Stimulated activated naive CD8-positive, alpha-beta T cell treated with anti-CD3 and anti-CD28 coated beads, Interleukin-15, Interleukin-2, amounts not matched to agents 100 ng/mL and 50 ng/mL, for 24 hours (primary cell): Measurements from ENCODE around the gene SULT1B1.
"Not testable (repeated sequence)": the region's sequence is repeated elsewhere in the genome, so short reads cannot be mapped to it uniquely, and the experiment has no call there.

Source experiments
- H3K27ac Mint-ChIP-seq: one replicate; pipeline ENCODE4 v1.8.0; 2021; ENCODE audit warnings: mild to moderate bottlenecking, mixed read lengths
- H3K27me3 Mint-ChIP-seq: one replicate; pipeline ENCODE4 v1.8.0; 2021; ENCODE audit warnings: mixed read lengths
- H3K36me3 Mint-ChIP-seq: one replicate; pipeline ENCODE4 v1.8.0; 2021; ENCODE audit warnings: low read depth, mixed read lengths
- H3K4me1 Mint-ChIP-seq: one replicate; pipeline ENCODE4 v1.8.0; 2021; ENCODE audit warnings: low read depth, mixed read lengths
- H3K4me3 Mint-ChIP-seq: one replicate; pipeline ENCODE4 v1.8.0; 2021; ENCODE audit warnings: mild to moderate bottlenecking, mixed read lengths
- H3K9me3 Mint-ChIP-seq: one replicate; pipeline ENCODE4 v1.8.0; 2021; ENCODE audit warnings: mixed read lengths

SULT1B1 gene

GRCh38 chr4:69760455-69760854 lies at the start of gene SULT1B1:
Gene SULT1B1, minus strand, starts transcription at chr4:69760620. Its CDS starts 5,403 bp downstream, at chr4:69755217.
- Mint-ChIP-seq H3K9me3 (no peaks in the 10 kb centered on the region), H3K36me3 (no peaks in the 10 kb centered on the region), H3K4me1 (peaks cover 70% of the 10 kb centered on the region), H3K27me3 (no peaks in the 10 kb centered on the region), H3K4me3 (peak within 1 kb of the TSS; percentile 61), H3K27ac (peak within 1 kb of the TSS; percentile 98)

GRCh38 chr4:69800599-69800998 lies 40.2 kb upstream of the SULT1B1 start:
- Mint-ChIP-seq H3K27ac (no peak overlapping the region), H3K36me3 (no peaks in the 10 kb centered on the region), H3K4me1 (no peaks in the 10 kb centered on the region), H3K4me3 (no peak overlapping the region), H3K9me3 (peaks cover 5% of the 10 kb centered on the region), H3K27me3 (no peaks in the 10 kb centered on the region)

DNA sequence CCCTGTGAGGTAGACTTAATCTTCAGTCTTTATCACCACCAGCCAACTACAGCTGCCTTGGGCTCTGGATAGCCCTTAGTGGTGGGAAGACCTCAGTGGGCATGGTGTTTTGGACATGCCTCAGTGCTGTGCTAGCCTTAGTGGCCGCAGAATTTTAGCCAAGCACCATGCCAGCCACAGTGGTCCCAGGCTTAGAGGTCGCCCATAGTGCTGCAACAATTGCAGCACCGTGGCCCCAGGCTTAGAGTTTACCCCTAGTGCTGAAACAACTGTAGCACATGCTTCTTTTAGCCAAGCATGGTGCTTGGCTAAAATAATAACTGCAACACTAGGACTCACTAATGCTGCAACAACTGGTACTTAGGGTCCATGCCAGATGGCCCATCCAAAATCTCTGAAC lies 38.9 kb upstream of the SULT1B1 start:
- Mint-ChIP-seq H3K9me3 (peaks cover 5% of the 10 kb centered on the region), H3K36me3 (no peaks in the 10 kb centered on the region), H3K4me1 (no peaks in the 10 kb centered on the region), H3K4me3 (no peak overlapping the region), H3K27ac (no peak overlapping the region), H3K27me3 (no peaks in the 10 kb centered on the region)

GRCh38 chr4:69793732-69794131 lies 33.3 kb upstream of the SULT1B1 start:
- no peaks in the 10 kb centered on the region for H3K36me3 Mint-ChIP-seq
- H3K27me3 Mint-ChIP-seq, result no peaks in the 10 kb centered on the region
- H3K9me3 Mint-ChIP-seq, result peaks cover 2% of the 10 kb centered on the region
- H3K4me1 Mint-ChIP-seq, result no peaks in the 10 kb centered on the region
- no peak overlapping the region for H3K27ac Mint-ChIP-seq
- H3K4me3 Mint-ChIP-seq, result no peak overlapping the region

- Mint-ChIP-seq H3K4me3 (no peak overlapping the region), H3K36me3 (no peaks in the 10 kb centered on the region), H3K27me3 (no peaks in the 10 kb centered on the region), H3K27ac (no peak overlapping the region), H3K4me1 (no peaks in the 10 kb centered on the region), H3K9me3 (no peaks in the 10 kb centered on the region)
These were observed 27.5 kb upstream of the SULT1B1 start for GRCh38 chr4:69787879-69788278.

GRCh38 chr4:69786547-69786946 lies 26.1 kb upstream of the SULT1B1 start:
- Mint-ChIP-seq H3K4me3 (no peak overlapping the region), H3K27ac (no peak overlapping the region), H3K9me3 (peaks cover 4% of the 10 kb centered on the region), H3K27me3 (no peaks in the 10 kb centered on the region), H3K4me1 (no peaks in the 10 kb centered on the region), H3K36me3 (no peaks in the 10 kb centered on the region)

DNA sequence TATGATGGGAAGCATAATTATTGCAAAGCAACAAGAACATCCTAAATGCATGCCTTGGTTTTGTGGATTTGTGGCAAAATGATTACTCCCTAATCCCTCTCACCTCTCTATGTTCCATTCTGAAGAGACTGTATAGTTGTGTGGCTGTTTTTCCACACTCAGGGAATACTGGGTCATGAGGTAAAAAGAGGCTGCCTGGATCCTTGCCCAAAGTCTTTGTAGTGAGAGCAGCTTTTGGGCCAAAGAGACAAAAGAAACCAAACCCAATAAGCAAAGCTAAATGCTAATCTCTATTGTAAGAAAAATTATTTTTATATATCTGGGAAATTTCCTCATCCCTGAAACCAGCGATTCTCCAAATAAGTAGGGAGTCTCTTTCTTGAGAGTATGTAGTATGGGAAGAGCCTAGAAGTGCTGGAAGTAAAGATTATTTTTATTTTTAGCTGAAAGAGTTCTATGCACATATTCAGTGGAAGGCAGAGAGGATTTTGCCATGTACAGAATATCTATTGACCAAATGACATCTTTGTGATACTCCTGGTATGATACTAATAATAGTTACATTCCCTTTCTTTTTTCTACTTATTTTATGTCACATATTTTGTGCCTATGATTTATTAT lies 24.9 kb upstream of the SULT1B1 start:
- Mint-ChIP-seq H3K27ac (no peak overlapping the region), H3K4me1 (no peaks in the 10 kb centered on the region), H3K9me3 (peaks cover 4% of the 10 kb centered on the region), H3K27me3 (no peaks in the 10 kb centered on the region), H3K36me3 (no peaks in the 10 kb centered on the region), H3K4me3 (no peak overlapping the region)

GRCh38 chr4:69782651-69783310 lies 22.4 kb upstream of the SULT1B1 start:
- no peaks in the 10 kb centered on the region for H3K4me1 Mint-ChIP-seq
- H3K4me3 Mint-ChIP-seq, result no peak overlapping the region
- H3K27ac Mint-ChIP-seq, result no peak overlapping the region
- no peaks in the 10 kb centered on the region for H3K27me3 Mint-ChIP-seq
- peaks cover 4% of the 10 kb centered on the region for H3K9me3 Mint-ChIP-seq
- no peaks in the 10 kb centered on the region for H3K36me3 Mint-ChIP-seq

DNA sequence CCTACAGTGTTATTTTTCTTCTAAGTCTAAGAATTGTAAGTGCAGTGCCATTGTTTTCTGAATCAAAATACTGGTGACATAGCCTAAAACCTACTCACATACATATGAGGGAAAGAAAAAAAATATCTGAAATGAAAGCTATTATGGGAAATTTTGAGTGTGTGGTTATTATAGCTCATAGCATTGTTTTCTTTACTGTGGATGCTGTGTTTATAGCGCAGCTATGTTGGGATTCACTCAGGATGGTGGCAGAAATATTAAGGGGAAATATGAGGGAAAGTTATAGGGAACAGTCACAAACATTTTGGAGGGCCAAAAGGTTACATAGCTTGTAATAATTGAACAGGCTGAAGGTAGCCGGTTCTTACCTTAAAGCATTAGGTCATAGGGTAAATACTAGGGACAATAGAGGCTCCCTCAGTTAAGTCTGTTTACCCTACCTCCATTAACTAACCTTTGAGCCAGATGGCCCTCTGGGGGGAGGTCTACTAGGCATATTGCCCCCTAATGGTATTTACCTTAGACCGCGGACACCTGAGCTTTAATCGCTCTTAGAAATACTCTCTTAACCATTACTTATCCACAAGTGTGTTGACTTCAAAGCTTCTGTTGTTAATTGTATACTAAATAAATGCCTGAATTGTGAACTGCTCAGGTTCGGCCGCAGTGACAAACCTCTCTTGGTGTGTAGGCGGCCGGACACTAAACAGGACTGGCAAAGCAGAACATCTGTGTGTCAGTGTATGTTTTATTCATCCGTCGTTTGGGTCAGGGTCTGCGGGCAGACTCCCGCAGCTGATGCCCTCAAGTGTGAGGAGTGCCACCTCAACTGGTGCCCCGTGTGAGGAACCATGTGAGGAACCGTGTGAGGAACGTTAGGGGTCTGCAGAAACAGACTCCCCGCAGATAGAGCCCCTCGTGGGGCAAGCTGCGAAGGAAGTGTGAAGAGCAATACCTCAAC lies 21.3 kb upstream of the SULT1B1 start:
- H3K27ac Mint-ChIP-seq, result no peak overlapping the region
- peaks cover 4% of the 10 kb centered on the region for H3K9me3 Mint-ChIP-seq
- H3K27me3 Mint-ChIP-seq, result no peaks in the 10 kb centered on the region
- no peaks in the 10 kb centered on the region for H3K36me3 Mint-ChIP-seq
- H3K4me1 Mint-ChIP-seq, result no peaks in the 10 kb centered on the region
- H3K4me3 Mint-ChIP-seq, result no peak overlapping the region

DNA sequence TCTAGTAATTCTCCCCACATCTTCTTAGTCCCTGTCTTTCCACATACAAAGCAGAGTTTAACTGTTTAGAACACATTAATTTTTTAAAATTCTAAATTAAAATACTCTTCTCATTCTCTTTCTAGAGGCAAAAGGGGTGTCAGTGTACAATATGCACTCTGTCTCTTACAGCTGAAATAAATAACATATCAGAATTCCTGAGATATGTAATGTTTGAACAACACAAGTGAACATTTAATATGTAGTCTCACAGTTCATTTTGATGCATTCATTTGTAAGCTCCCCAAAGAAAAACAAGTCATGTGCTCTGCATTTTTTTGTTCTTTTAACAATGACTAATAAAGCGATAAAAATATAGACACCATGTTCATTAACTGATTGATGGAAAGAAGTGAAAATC lies 19.7 kb upstream of the SULT1B1 start:
- H3K4me3 Mint-ChIP-seq, result no peak overlapping the region
- no peaks in the 10 kb centered on the region for H3K4me1 Mint-ChIP-seq
- no peaks in the 10 kb centered on the region for H3K27me3 Mint-ChIP-seq
- H3K27ac Mint-ChIP-seq, result no peak overlapping the region
- no peaks in the 10 kb centered on the region for H3K36me3 Mint-ChIP-seq
- peaks cover 4% of the 10 kb centered on the region for H3K9me3 Mint-ChIP-seq

GRCh38 chr4:69776696-69777095 lies 16.3 kb upstream of the SULT1B1 start:
- H3K4me1 Mint-ChIP-seq, result no peaks in the 10 kb centered on the region
- no peaks in the 10 kb centered on the region for H3K27me3 Mint-ChIP-seq
- H3K4me3 Mint-ChIP-seq, result no peak overlapping the region

GRCh38 chr4:69775321-69775867 lies 15.0 kb upstream of the SULT1B1 start:
- no peaks in the 10 kb centered on the region for H3K27me3 Mint-ChIP-seq
- H3K27ac Mint-ChIP-seq, result no peak overlapping the region
- H3K9me3 Mint-ChIP-seq, result no peaks in the 10 kb centered on the region

More at GRCh38 chr4:69776696-69777095, 16.3 kb upstream of the SULT1B1 start:
- no peaks in the 10 kb centered on the region for H3K36me3 Mint-ChIP-seq
- no peak overlapping the region for H3K27ac Mint-ChIP-seq
- H3K9me3 Mint-ChIP-seq, result no peaks in the 10 kb centered on the region

DNA sequence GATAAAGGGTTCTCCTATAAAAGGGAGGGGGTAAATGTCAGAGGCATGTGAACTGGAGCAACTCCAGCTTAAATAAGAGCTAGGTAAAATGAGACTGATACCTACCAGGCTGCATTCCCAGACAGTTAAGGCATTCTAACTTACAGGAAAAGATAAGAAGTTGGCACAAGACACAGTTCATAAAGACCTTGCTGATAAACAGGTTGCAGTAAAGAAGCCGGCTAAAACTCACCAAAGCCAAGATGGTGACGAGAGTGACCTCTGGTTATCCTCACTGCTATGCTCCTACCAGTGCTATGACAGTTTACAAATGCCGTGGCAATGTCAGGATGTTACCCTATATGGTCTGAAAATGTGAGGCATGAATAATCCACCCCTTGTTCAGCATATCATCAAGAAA lies 13.1 kb upstream of the SULT1B1 start:
- Mint-ChIP-seq H3K27ac (no peak overlapping the region), H3K9me3 (no peaks in the 10 kb centered on the region), H3K27me3 (no peaks in the 10 kb centered on the region), H3K4me1 (no peaks in the 10 kb centered on the region), H3K36me3 (no peaks in the 10 kb centered on the region), H3K4me3 (no peak overlapping the region)

More at GRCh38 chr4:69775321-69775867, 15.0 kb upstream of the SULT1B1 start:
- Mint-ChIP-seq H3K4me1 (no peaks in the 10 kb centered on the region), H3K36me3 (no peaks in the 10 kb centered on the region), H3K4me3 (no peak overlapping the region)

GRCh38 chr4:69768554-69768953 lies 8.1 kb upstream of the SULT1B1 start:
- not testable (repeated sequence) for H3K9me3 Mint-ChIP-seq, H3K4me1 Mint-ChIP-seq, H3K36me3 Mint-ChIP-seq, H3K27ac Mint-ChIP-seq, H3K4me3 Mint-ChIP-seq, H3K27me3 Mint-ChIP-seq

DNA sequence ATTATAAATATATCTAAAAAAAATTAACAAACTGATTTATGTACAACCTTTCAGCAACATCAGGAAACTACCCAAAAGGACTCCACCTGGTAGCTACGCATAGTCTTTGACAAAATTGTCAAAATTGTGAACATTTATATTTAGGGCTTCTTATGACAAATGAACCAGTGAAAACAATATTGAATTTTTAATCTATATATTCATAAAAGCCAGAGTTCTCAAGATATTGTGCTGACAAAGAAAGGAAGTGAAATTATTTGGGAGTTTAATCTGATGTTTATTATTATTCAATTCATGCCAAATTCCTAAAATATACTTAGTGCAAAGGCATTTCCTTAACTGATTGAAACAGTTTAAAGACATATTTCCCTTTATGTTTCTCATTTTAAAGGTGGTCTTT lies 5.3 kb upstream of the SULT1B1 start:
- Mint-ChIP-seq H3K36me3 (no peaks in the 10 kb centered on the region), H3K4me3 (no peak overlapping the region), H3K27me3 (no peaks in the 10 kb centered on the region), H3K4me1 (peaks cover 21% of the 10 kb centered on the region), H3K27ac (no peak overlapping the region), H3K9me3 (no peaks in the 10 kb centered on the region)
